HL-60/S4 treated with phorbol 12-myristate 13-acetate at 8.2 ng/mL for 4 days and 3 days (cell line): ENCODE results near the gene INSL3.

Experiments used
- in situ Hi-C: fragments of 300-500 bp; cut with MboI; formaldehyde crosslinking; loops from 2 replicates; pipeline ENCODE4 v1.15.0; 2022; ENCODE audit warnings: low sequenced_read_pairs

Gene INSL3

GRCh38 chr19:17847538-17848366 is 26.4 kb upstream of the INSL3 start, which contains the start of gene JAK3:
Gene JAK3 (minus strand): TSS chr19:17847982. CDS start chr19:17844417, 3,565 bp downstream.
- in situ Hi-C loops, result no loop called here

GRCh38 chr19:17846146-17846545 is 24.8 kb upstream of the INSL3 start:
- in situ Hi-C loops, result no loop called here

GRCh38 chr19:17843908-17844490 is 22.7 kb upstream of the INSL3 start:
- in situ Hi-C loops, result no loop called here

GRCh38 chr19:17843292-17843827 is 22.0 kb upstream of the INSL3 start:
- in situ Hi-C loops, result no loop called here

- in situ Hi-C loops, result no loop called here
These were observed 21.5 kb upstream of the INSL3 start for GRCh38 chr19:17842663-17843291.

DNA sequence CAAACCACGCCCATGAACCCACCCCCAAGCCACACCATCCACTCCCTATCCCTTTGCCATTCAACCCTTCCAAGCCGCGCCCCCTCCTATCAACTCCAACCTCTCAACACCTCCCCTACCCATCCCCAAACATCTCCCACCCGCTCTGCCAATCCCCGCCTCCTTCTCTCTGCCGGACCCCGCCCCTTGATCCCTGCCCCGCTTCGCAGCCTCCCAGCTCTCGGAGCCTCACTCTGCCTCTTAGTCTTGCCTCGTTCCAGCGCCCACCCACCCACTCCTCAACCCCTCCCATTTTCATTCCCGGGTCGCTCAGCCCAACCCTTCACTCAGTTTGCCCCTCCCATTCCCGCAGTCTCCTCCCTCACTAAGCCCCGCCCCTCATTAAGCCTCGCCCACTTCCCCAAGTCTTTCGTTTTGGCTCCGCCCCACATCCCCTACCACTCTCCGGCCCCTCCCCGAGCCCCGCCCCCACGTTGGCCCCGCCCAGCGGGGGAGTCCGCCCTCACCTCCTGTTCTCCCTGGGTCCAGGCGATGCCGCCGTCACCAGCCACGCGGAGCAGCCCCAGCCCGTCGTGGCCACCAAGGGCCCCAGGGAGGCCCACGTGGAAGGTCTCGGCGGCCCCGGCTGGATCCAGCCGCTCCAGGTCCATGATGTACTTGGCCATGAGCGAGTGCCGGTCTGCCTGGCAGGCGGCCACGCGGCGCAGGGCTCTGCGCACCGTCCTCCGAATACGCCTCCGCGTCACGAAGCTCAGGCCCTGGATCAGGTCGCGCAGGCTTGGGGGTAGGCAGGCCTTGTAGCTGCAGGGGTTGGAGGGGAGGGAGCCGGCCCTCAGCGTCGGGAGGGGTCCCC is 20.7 kb upstream of the INSL3 start:
- in situ Hi-C loops, result no loop called here

DNA sequence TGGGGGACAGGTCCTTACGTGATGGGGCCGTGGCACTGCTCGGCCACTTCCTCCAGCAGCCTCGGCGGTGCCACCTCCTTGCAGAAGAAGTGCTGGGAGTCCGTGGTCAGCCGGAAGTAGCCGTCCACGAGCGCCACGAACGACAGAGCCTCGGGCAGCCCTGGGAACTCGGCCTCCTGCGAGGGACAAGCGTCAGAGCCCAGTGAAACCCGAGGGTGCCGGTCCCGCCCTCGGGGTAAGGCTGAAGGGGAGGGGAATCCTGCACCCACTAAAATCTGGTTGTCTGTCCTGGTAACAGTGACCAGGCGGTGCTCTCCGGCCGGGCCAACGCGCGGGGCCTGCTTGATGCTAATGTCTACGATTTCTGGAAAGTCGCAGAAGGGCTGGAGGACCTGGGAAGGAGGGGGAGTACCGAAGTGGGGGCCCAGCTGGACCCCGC is 20.1 kb upstream of the INSL3 start:
- in situ Hi-C loops, result no loop called here

DNA sequence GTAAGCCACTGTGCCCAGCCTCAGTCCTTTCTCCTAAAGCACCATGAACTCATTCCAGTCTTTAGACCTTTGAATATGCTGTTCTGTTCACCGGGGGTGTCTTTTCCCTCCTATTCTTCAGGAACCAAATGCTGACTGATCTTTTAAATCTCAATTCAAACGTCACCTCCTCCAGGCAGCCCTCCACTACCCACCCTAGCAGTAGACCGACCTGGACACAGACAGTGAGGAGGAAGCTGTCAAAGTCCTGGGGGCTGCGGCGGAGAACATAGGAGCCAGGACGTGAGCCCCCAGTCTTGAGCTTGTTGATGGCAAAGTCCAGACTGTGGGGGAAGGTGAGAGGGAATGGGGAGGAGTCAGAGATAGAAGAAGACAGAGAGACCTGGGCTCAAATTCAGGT is 18.7 kb upstream of the INSL3 start:
- in situ Hi-C loops, result no loop called here

DNA sequence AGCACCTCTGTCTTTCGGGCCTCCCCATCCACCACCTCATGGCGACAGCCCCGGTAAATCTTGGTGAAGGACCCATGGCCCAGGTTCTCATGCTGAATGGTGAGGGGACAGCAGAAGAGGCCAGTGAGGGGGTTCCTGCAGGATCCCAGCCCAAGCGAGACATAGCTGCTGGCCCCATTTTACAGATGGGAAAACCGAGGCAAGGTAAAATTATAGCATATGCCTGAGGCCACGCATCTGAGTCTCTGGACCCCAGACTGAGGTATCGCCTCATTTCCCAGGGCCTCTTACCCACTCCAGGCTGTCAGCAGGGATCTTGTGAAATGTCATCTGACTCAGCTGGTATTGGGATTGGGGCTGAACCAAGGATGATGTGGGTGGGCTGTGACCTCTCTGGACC is 16.7 kb upstream of the INSL3 start:
- in situ Hi-C loops, result no loop called here

- in situ Hi-C loops, result no loop called here
These were observed 15.2 kb upstream of the INSL3 start for GRCh38 chr19:17836530-17836929.

GRCh38 chr19:17835182-17836006 is 14.1 kb upstream of the INSL3 start:
- in situ Hi-C loops, result no loop called here

DNA sequence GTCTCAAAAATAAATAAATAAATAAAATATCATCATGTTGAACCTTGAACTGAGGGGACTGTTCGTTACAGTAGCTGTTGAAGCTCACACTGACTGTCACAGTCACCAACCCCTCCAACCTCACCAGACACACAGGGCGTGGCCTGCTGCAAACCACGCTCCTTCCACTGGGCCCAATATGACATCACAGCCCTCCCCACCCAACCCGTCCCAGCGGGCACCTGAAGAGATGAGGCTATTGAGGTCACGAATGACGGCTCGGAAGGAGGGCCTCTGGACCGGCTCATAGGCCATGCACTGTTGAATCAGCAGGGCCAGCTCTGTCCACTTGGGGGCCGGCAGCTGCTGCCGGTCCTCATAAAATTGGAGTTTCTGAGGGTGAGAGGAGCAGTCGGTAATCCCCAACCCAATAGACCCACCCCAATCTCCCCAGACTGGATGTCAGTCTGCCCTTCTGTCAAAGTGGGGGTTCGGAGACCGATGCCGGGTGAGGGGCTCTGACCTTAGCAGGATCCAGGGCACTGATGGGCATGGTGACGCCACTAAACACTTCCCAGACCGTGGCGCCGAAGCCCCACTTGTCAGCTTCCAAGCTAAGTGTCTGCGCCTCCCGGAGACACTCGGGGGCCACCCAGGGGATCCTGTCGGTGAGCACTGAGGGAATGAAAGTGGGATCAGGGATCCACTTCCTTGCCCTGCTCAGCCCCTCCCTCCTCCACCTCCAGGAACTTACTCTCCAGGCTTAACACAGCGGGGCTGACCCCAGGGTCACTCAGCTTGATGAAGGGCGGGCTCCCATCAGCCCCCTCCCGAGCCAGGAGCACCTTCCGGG is 13.2 kb upstream of the INSL3 start:
- in situ Hi-C loops, result no loop called here

GRCh38 chr19:17832443-17833208 is 11.3 kb upstream of the INSL3 start:
- in situ Hi-C loops, result no loop called here

GRCh38 chr19:17831419-17831888 is 10.1 kb upstream of the INSL3 start:
- in situ Hi-C loops, result no loop called here

DNA sequence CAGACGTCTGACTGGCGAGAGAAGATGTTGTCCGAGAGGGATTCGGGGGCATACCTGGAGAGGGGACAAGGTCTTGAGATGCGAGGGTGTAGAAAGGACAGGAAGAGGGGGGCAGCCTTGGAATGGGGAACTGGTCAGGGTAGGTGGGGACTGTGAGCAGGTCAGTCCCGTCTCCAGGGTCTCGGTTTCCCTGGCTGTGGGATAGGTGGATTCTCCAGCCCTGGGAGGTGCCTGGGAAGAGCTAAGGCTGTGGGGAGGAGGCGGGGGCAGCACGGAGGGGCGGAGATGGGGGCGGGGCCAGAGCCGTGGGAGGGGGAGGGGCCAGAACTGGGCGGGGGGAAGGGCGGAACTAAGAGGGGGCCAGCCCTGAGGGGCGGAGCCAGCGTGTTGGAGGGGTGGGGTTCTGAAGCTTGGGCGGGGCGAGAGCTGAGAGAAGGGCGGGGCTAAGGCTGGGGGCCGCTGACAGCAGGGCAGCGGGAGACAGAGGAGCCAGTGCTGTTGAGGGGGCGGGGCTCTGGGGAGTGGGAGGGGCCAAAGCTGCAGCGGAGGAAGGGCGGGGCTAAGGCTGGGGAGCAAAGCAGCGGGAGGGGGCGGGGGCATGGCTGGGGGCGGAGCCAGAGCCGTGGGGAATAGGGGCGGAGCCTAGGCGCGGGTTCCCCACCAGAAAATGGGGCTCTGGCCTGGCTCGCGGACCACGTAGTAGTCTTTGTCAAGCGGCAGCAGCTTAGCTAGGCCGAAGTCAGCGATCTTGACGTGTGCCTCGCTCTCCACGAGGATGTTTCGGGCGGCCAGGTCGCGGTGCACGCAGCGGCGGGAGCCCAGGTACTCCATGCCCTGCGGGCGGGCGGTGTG is 9.5 kb upstream of the INSL3 start:
- in situ Hi-C loops, result no loop called here

- in situ Hi-C loops, result no loop called here
These were observed 8.7 kb upstream of the INSL3 start for GRCh38 chr19:17829855-17830566.
